Progenitor cell of endocrine pancreas (in vitro differentiated cells): ENCODE data around the gene CAPN14. TPM values are rescaled to one million over a fixed set of nuclear protein-coding genes. Genes with fewer than 3 reads are reported as not detected.

Source experiments
- DNase-seq: peaks from one replicate; pipeline ENCODE4 v3.0.0; 2021; ENCODE audit warnings: low spot score; ENCODE audit not compliant: unreplicated experiment
- H3K27ac Mint-ChIP-seq: 2 replicates; pipeline ENCODE4 v1.8.0; 2021; ENCODE audit warnings: mild to moderate bottlenecking, moderate library complexity, mixed read lengths
- H3K27me3 Mint-ChIP-seq: 2 replicates; pipeline ENCODE4 v1.8.0; 2021; ENCODE audit warnings: mixed read lengths
- H3K36me3 Mint-ChIP-seq: 2 replicates; pipeline ENCODE4 v1.8.0; 2022; ENCODE audit warnings: mixed read lengths; ENCODE audit not compliant: insufficient read depth
- H3K4me1 Mint-ChIP-seq: 2 replicates; pipeline ENCODE4 v1.8.0; 2021; ENCODE audit warnings: low read depth, mixed read lengths
- H3K4me3 Mint-ChIP-seq: 2 replicates; pipeline ENCODE4 v1.8.0; 2021; ENCODE audit warnings: low read depth, mild to moderate bottlenecking, moderate library complexity, mixed read lengths
- H3K9me3 Mint-ChIP-seq: 2 replicates; pipeline ENCODE4 v1.8.0; 2021; ENCODE audit warnings: low read depth, mixed read lengths
- total RNA-seq: library from RNA; stranded (reverse); gene quantifications from 2 replicates; pipeline ENCODE4 v1.2.1, GENCODE V29; 2021
- TF ChIP-seq, protein P1 (sequence below): fragments of 200-600 bp; sonication (generic); IDR thresholded peaks from one replicate; pipeline ENCODE4 v1.5.0; 2021; ENCODE audit warnings: antibody characterized with exemption, mild to moderate bottlenecking; ENCODE audit not compliant: unreplicated experiment

The CAPN14 gene
- total RNA-seq, 1 donor from 2014 or later = 0.50 TPM

DNA sequence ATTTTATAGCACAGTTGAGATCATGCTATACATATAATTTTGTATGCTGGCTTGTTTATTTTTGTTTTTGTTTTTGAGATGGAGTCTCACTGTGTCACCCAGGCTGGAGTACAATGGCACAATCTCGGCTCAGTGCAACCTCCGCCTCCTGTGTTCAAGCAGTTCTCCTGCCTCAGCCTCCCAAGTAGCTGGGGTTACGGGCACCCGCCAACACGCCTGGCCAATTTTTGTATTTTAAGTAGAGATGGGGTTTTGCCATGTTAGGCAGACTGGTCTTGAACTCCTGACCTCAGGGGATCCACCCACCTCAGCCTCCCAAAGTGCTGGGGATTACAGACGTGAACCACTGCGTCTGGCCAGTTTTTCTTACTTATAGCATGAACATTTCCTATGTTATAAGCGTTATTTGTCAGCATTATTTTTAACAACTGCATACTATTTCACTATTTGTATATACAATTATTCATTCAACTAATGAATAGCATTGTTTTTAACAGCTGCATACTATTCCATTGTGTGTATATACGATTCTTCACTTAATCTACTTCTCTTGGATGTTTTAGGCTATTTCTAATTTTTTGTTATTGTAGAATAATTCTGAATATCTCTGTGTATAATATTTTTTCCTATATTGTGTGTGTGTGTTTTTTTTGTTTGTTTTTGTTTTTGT lies 20.2 kb upstream of the CAPN14 start:
- H3K36me3 Mint-ChIP-seq = peaks cover 1% of the 10 kb centered on the region
- TF ChIP-seq, protein P1, sequence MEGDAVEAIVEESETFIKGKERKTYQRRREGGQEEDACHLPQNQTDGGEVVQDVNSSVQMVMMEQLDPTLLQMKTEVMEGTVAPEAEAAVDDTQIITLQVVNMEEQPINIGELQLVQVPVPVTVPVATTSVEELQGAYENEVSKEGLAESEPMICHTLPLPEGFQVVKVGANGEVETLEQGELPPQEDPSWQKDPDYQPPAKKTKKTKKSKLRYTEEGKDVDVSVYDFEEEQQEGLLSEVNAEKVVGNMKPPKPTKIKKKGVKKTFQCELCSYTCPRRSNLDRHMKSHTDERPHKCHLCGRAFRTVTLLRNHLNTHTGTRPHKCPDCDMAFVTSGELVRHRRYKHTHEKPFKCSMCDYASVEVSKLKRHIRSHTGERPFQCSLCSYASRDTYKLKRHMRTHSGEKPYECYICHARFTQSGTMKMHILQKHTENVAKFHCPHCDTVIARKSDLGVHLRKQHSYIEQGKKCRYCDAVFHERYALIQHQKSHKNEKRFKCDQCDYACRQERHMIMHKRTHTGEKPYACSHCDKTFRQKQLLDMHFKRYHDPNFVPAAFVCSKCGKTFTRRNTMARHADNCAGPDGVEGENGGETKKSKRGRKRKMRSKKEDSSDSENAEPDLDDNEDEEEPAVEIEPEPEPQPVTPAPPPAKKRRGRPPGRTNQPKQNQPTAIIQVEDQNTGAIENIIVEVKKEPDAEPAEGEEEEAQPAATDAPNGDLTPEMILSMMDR = no peak
- H3K27me3 Mint-ChIP-seq = peaks cover 4% of the 10 kb centered on the region
- H3K9me3 Mint-ChIP-seq = no peaks in the 10 kb centered on the region
- DNase-seq = no peak
- no peak overlapping the region for H3K4me3 Mint-ChIP-seq
- H3K27ac Mint-ChIP-seq = no peak overlapping the region
- peaks cover 16% of the 10 kb centered on the region for H3K4me1 Mint-ChIP-seq

DNA sequence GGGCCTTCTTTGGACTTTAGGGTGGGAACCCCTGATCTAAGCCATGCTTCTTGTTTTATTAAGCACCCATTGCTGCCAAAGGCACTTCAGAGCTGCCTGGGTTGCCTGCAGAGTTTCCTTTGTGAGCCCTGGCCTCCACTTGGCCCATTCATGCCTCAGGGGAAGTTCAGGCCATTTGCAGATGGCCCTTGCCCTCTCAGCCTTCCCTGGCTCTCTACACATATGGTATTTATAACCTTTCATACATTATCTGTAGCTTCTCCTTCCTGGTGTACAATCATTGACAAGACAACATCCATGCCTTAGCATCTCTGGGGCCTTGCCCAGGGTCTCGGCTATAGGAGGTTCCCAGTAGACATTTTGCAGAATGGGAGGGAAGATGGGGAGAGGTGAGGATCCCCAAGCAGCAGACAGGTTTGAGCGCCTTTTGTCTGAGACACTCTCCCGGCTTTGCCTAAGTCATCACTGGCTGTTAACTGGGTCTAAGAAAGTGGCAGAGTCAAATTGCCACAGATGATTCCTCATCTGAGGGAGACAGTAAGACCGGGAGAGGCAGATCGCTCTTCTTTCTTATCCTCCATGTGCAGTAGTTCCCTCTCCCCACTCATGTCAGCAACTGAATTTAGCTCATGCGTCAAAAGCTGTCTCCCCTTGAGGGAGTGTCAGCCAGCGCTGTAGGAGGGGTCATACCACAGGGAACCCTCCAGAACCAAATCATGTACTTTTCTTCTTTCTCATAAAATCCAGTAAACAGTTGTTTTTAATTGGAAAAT lies 19.3 kb upstream of the CAPN14 start:
- H3K27ac Mint-ChIP-seq = no peak overlapping the region
- H3K27me3 Mint-ChIP-seq = peaks cover 4% of the 10 kb centered on the region
- peaks cover 18% of the 10 kb centered on the region for H3K4me1 Mint-ChIP-seq
- H3K9me3 Mint-ChIP-seq = no peaks in the 10 kb centered on the region
- DNase-seq = no peak
- no peak overlapping the region for H3K4me3 Mint-ChIP-seq
- peaks cover 1% of the 10 kb centered on the region for H3K36me3 Mint-ChIP-seq
- TF ChIP-seq, protein P1 = no peak

DNA sequence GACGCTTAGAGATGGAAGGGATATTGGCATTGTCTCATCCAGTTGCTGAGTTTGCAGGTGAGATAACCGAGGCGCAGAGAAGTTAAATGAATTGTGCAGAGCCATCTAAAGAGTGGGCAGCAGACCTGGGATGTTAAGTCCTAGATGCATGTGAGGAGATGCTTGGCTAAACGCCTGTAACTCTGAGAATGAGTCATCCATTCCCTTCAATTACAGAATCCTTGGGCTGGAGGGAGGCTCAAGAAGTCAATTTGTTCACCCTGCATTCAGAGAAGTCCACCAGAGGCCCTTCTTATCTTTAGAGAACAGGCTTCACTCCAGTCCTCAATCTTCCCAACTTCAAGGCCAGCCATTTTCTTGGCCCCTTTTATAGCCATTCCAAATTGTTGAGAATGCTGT lies 18.2 kb upstream of the CAPN14 start:
- DNase-seq = no peak

DNA sequence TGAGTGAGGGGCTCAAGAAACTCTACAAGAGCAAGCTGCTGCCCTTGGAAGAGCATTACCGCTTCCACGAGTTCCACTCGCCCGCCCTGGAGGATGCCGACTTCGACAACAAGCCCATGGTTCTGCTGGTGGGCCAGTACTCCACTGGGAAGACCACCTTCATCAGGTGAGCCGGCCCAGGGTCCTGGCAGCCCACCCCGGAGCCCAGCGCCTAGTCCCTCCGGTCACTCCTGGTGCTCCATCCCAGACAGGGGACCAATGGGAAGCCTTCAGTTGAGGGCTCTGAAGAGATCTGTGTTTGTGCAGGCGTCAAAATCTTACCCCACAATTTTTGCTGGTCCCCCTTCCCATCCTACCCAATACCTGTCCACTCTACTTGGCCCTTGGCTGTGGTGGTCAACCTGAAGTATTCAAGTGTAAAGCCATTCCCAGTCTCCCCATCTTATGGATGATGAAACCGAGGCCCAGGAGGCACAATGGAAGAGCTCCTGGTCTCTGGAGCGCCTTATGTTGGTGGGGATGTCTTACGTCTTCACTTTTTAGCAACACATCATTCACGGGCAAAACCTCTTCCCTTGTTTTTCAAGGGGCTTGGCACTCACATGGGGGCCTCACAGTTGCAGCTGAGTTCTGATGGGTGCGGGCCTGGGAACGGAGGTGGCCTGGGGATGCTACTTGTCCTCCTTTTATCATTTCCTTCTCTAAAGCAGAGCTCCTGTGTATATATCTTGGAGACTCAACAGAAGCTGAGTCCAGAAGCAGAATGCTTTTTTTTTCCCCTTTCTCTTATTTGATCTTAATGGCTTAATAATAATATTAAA lies 17.6 kb upstream of the CAPN14 start:
- no peaks in the 10 kb centered on the region for H3K9me3 Mint-ChIP-seq
- peak overlapping the region; percentile 78 for H3K4me3 Mint-ChIP-seq
- peaks cover 1% of the 10 kb centered on the region for H3K36me3 Mint-ChIP-seq
- no peak overlapping the region for H3K27ac Mint-ChIP-seq
- no peak for DNase-seq
- H3K4me1 Mint-ChIP-seq = peaks cover 15% of the 10 kb centered on the region
- H3K27me3 Mint-ChIP-seq = peaks cover 4% of the 10 kb centered on the region
- TF ChIP-seq, protein P1 = no peak

More for the DNA sequence above, 18.2 kb upstream of the CAPN14 start:
- H3K4me1 Mint-ChIP-seq = peaks cover 18% of the 10 kb centered on the region
- peaks cover 4% of the 10 kb centered on the region for H3K27me3 Mint-ChIP-seq
- H3K4me3 Mint-ChIP-seq = no peak overlapping the region
- no peak overlapping the region for H3K27ac Mint-ChIP-seq
- TF ChIP-seq, protein P1 = no peak
- H3K9me3 Mint-ChIP-seq = no peaks in the 10 kb centered on the region
- peaks cover 1% of the 10 kb centered on the region for H3K36me3 Mint-ChIP-seq
